ENCODE results near the gene PNLIP. TPM values are rescaled to one million over a fixed set of nuclear protein-coding genes. Genes with fewer than 3 reads are reported as not detected.

PNLIP gene
- total RNA-seq, 4 donors from 2014 or later: not detected

- TF ChIP-seq CTCF (IDR thresholded peaks at IDR 0.05; ENCODE audit: low read depth): no peak
Observed at GRCh38 chr10:116567335-116567734, 21.6 kb downstream of the PNLIP start.

GRCh38 chr10:116574797-116575196, 29.1 kb downstream of the PNLIP start:
- no peak for TF ChIP-seq CTCF (IDR thresholded peaks at IDR 0.05; ENCODE audit: low read depth)

- TF ChIP-seq CTCF (IDR thresholded peaks at IDR 0.05; ENCODE audit: low read depth): no peak
Observed at GRCh38 chr10:116587878-116588591, 42.3 kb downstream of the PNLIP start.

GRCh38 chr10:116588995-116589394, 43.3 kb downstream of the PNLIP start:
- no peak for TF ChIP-seq CTCF (IDR thresholded peaks at IDR 0.05; ENCODE audit: low read depth)

- TF ChIP-seq CTCF (IDR thresholded peaks at IDR 0.05; ENCODE audit: low read depth): no peak
Observed at GRCh38 chr10:116589926-116590325, 44.2 kb downstream of the PNLIP start.

- no peak for TF ChIP-seq CTCF (IDR thresholded peaks at IDR 0.05; ENCODE audit: low read depth)
Observed at GRCh38 chr10:116590590-116591444, 45.1 kb downstream of the PNLIP start, which contains the start of gene PNLIPRP1. Gene PNLIPRP1 (plus strand): TSS chr10:116590959. CDS start chr10:116591130, 171 bp downstream.

- TF ChIP-seq CTCF (IDR thresholded peaks at IDR 0.05; ENCODE audit: low read depth): no peak
Observed at GRCh38 chr10:116593139-116593740, 47.5 kb downstream of the PNLIP start.

All from subcutaneous adipose tissue (tissue), 4 donors.